ENCODE measurements around the gene COL23A1.

DNA sequence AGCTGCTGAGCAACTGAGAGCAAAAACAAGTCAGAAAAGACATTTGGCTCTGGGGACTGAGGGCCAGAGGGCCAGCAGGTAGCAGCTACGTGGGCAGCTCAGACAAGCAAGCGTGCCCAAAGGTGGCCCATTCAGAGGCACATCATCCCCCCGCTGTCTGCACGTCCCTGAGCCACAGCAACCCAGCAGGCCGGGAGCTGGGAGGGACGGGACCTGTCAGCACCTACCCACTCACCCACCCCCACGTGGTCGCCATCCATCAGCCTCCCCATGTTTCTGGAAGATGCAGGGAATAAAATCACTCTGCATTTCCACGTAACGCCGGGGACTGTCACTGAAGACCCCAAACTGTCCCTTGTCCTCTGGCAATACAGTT is 167.8 kb downstream of the COL23A1 start:
- no peak for TF ChIP-seq POLR2A (IDR thresholded peaks at IDR 0.05)
- TF ChIP-seq, protein P1, sequence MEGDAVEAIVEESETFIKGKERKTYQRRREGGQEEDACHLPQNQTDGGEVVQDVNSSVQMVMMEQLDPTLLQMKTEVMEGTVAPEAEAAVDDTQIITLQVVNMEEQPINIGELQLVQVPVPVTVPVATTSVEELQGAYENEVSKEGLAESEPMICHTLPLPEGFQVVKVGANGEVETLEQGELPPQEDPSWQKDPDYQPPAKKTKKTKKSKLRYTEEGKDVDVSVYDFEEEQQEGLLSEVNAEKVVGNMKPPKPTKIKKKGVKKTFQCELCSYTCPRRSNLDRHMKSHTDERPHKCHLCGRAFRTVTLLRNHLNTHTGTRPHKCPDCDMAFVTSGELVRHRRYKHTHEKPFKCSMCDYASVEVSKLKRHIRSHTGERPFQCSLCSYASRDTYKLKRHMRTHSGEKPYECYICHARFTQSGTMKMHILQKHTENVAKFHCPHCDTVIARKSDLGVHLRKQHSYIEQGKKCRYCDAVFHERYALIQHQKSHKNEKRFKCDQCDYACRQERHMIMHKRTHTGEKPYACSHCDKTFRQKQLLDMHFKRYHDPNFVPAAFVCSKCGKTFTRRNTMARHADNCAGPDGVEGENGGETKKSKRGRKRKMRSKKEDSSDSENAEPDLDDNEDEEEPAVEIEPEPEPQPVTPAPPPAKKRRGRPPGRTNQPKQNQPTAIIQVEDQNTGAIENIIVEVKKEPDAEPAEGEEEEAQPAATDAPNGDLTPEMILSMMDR (IDR thresholded peaks at IDR 0.05) = no peak

All from lower leg skin (tissue), 3 donors.